GM10266 (cell line): Measurements from ENCODE around the gene TCF23.
"Not testable (repeated sequence)": the region's sequence is repeated elsewhere in the genome, so short reads cannot be mapped to it uniquely, and the experiment has no call there.

Experiments
- DNase-seq: peaks from one replicate; pipeline ENCODE4 v3.0.0; 2012; ENCODE audit errors: extremely low spot score
- TF ChIP-seq, protein P1 (sequence below): IDR thresholded peaks from 2 replicates; pipeline ENCODE4 v1.5.1; 2012; ENCODE audit warnings: mild to moderate bottlenecking, low read depth; ENCODE audit not compliant: control insufficient read depth, insufficient read depth; ENCODE audit errors: missing control alignments

The TCF23 gene

DNA sequence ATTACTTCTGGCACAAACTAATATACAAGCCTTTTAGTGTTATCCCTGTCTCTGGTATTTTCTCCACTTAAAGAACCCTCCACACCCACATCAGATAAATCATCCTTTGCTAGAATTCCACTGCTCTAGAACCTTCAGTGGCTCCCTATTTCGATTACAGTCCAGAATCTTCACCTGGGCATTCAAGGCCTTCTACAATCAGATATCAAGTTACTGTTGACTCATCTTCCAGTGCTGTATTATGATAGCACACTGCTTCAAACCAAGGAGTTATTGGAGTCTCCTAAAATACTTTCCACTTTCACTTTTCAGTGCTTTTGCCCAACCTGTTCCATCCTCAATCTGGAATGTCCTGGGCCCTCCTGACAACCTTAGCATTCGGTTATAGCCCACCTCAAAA, 33.3 kb upstream of the TCF23 start:
- TF ChIP-seq, protein P1, sequence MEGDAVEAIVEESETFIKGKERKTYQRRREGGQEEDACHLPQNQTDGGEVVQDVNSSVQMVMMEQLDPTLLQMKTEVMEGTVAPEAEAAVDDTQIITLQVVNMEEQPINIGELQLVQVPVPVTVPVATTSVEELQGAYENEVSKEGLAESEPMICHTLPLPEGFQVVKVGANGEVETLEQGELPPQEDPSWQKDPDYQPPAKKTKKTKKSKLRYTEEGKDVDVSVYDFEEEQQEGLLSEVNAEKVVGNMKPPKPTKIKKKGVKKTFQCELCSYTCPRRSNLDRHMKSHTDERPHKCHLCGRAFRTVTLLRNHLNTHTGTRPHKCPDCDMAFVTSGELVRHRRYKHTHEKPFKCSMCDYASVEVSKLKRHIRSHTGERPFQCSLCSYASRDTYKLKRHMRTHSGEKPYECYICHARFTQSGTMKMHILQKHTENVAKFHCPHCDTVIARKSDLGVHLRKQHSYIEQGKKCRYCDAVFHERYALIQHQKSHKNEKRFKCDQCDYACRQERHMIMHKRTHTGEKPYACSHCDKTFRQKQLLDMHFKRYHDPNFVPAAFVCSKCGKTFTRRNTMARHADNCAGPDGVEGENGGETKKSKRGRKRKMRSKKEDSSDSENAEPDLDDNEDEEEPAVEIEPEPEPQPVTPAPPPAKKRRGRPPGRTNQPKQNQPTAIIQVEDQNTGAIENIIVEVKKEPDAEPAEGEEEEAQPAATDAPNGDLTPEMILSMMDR: no peak
- no peak for DNase-seq

- TF ChIP-seq, protein P1: no peak
- no peak for DNase-seq
Observed at GRCh38 chr2:27117995-27118524, 30.7 kb upstream of the TCF23 start.

GRCh38 chr2:27118525-27119329, 30.1 kb upstream of the TCF23 start, which contains the start of gene CGREF1:
Gene CGREF1, minus strand, starts transcription at chr2:27119128. Its CDS starts 14,762 bp downstream, at chr2:27104366.
- TF ChIP-seq, protein P1: no peak
- DNase-seq: no peak

DNA sequence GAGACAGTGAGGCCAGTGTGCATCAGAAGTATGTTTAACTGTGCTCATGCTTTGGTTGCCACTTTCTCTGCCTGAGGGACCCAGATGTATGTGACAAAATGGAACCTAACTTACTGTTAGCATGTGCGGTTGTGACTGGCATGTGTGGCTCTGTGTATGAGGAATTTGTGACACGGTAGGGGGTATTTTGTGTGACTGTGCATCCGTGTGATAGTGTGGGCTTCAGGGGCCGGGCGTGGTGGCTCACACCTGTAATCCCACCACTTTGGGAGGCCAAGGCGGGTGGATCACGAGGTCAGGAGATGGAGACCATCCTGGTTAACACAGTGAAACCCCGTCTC, 29.5 kb upstream of the TCF23 start:
- not testable (repeated sequence) for DNase-seq

DNA sequence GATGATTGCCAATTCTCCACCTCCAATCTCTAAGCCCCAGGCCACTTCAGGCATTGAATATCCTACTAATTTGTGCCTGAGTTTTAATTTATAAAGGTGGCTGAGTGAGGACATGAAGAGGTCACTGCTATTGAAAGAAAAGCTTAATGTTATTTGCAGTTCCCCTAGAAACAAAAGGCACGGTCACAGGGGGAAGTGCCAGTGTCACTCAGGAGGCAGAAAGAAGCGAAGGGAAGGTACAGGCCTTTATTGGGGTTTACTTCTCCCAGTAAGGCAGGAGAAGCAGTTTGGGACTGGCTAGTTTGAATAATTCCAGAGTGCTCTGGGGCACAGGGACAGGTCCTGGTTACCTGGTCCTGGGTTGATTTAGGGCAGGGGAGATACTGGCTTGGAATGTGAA, 26.9 kb upstream of the TCF23 start:
- TF ChIP-seq, protein P1: no peak
- no peak for DNase-seq

- DNase-seq: no peak
- TF ChIP-seq, protein P1: no peak
Observed at GRCh38 chr2:27122791-27123190, 26.0 kb upstream of the TCF23 start.

GRCh38 chr2:27123302-27124150, 25.3 kb upstream of the TCF23 start, which contains the start of gene ABHD1:
Gene ABHD1, plus strand, starts transcription at chr2:27123815. Its CDS starts 134 bp downstream, at chr2:27123949.
- peak; percentile 76 for DNase-seq

More at GRCh38 chr2:27123302-27124150, 25.3 kb upstream of the TCF23 start, which contains the start of gene ABHD1:
- TF ChIP-seq, protein P1: peak; percentile 7
